H9 (cell line): ENCODE measurements around the gene ARF1. TPM values are rescaled to one million over a fixed set of nuclear protein-coding genes. Genes with fewer than 3 reads are reported as not detected.

ENCODE experiments used
- DNase-seq: peaks from one replicate; pipeline ENCODE4 v3.0.0-alpha.2; 2017
- H2AFZ ChIP-seq: one replicate; pipeline ENCODE4 v1.6.1; 2013; ENCODE audit warnings: mild to moderate bottlenecking, low read length, control low read depth, moderate library complexity
- H2AK5ac ChIP-seq: 2 replicates; pipeline ENCODE4 v1.6.1; 2013; ENCODE audit warnings: low read length, control low read depth, mixed read lengths; ENCODE audit not compliant: insufficient read length
- H2BK120ac ChIP-seq: one replicate; pipeline ENCODE4 v1.6.1; 2013; ENCODE audit warnings: low read depth, mild to moderate bottlenecking, low read length, control low read depth, inconsistent platforms; ENCODE audit not compliant: poor library complexity, severe bottlenecking
- H2BK12ac ChIP-seq: 2 replicates; pipeline ENCODE4 v1.6.1; 2013; ENCODE audit warnings: low read length, control low read depth, mixed read lengths, low read depth; ENCODE audit not compliant: insufficient read length
- H2BK15ac ChIP-seq: 2 replicates; pipeline ENCODE4 v1.6.1; 2013; ENCODE audit warnings: low read depth, low read length, control low read depth
- H2BK20ac ChIP-seq: one replicate; pipeline ENCODE4 v1.6.1; 2013; ENCODE audit warnings: low read depth, mild to moderate bottlenecking, low read length, control low read depth, inconsistent platforms; ENCODE audit not compliant: poor library complexity, severe bottlenecking
- H2BK5ac ChIP-seq: 2 replicates; pipeline ENCODE4 v1.6.1; 2013; ENCODE audit warnings: low read length, control low read depth, mixed read lengths; ENCODE audit not compliant: insufficient read length
- H3K14ac ChIP-seq: 2 replicates; pipeline ENCODE4 v1.6.1; 2013; ENCODE audit warnings: low read length, control low read depth; ENCODE audit not compliant: insufficient read depth
- H3K18ac ChIP-seq: 2 replicates; pipeline ENCODE4 v1.6.1; 2013; ENCODE audit warnings: low read depth, mild to moderate bottlenecking, mixed read lengths, low read length, control low read depth; ENCODE audit not compliant: insufficient read length
- H3K23ac ChIP-seq: 2 replicates; pipeline ENCODE4 v1.6.1; 2013; ENCODE audit warnings: low read length, control low read depth, mixed read lengths, low read depth; ENCODE audit not compliant: insufficient read length
- H3K23me2 ChIP-seq: 2 replicates; pipeline ENCODE4 v1.6.1; 2013; ENCODE audit warnings: low read depth, mild to moderate bottlenecking, mixed read lengths, low read length, control low read depth; ENCODE audit not compliant: insufficient read length, poor library complexity, severe bottlenecking
- H3K27ac ChIP-seq: 2 replicates; pipeline ENCODE4 v1.5.1; 2013; ENCODE audit warnings: low read length, control low read depth, mixed read lengths, low read depth; ENCODE audit not compliant: insufficient read length
- H3K27me3 ChIP-seq: 2 replicates; pipeline ENCODE4 v1.6.1; 2013; ENCODE audit warnings: low read length, control low read depth, inconsistent platforms; ENCODE audit not compliant: insufficient read depth
- H3K4ac ChIP-seq: 2 replicates; pipeline ENCODE4 v1.6.1; 2013; ENCODE audit warnings: low read depth, mild to moderate bottlenecking, control low read depth, inconsistent platforms, low read length, moderate library complexity
- H3K4me1 ChIP-seq: 2 replicates; pipeline ENCODE4 v1.6.1; 2013; ENCODE audit warnings: low read length, control low read depth, inconsistent platforms; ENCODE audit not compliant: insufficient read depth
- H3K4me2 ChIP-seq: 2 replicates; pipeline ENCODE4 v1.6.1; 2013; ENCODE audit warnings: low read length, control low read depth, mixed read lengths; ENCODE audit not compliant: insufficient read length, insufficient read depth
- H3K56ac ChIP-seq: 2 replicates; pipeline ENCODE4 v1.6.1; 2013; ENCODE audit warnings: low read depth, mild to moderate bottlenecking, mixed read lengths, low read length, control low read depth; ENCODE audit not compliant: insufficient read length
- H3K79me1 ChIP-seq: 2 replicates; pipeline ENCODE4 v1.6.1; 2013; ENCODE audit warnings: low read depth, mild to moderate bottlenecking, moderate library complexity, low read length, control low read depth, inconsistent platforms; ENCODE audit not compliant: insufficient read depth, poor library complexity, severe bottlenecking
- H3K79me2 ChIP-seq: 2 replicates; pipeline ENCODE4 v1.6.1; 2013; ENCODE audit warnings: low read length, control low read depth, inconsistent platforms; ENCODE audit not compliant: insufficient read depth
- H3K9ac ChIP-seq: 2 replicates; pipeline ENCODE4 v1.6.1; 2013; ENCODE audit warnings: low read length, control low read depth, mixed read lengths; ENCODE audit not compliant: insufficient read length; ENCODE audit errors: extremely low read depth
- H3K9me3 ChIP-seq: one replicate; pipeline ENCODE4 v1.6.1; 2013; ENCODE audit warnings: low read depth, low read length, inconsistent platforms; ENCODE audit not compliant: control insufficient read depth
- H3T11ph ChIP-seq: one replicate; pipeline ENCODE4 v1.6.1; 2013; ENCODE audit warnings: mild to moderate bottlenecking, low read length, control low read depth, inconsistent platforms
- H4K20me1 ChIP-seq: one replicate; pipeline ENCODE4 v1.6.1; 2013; ENCODE audit not compliant: control insufficient read depth, insufficient read length, insufficient read depth
- H4K5ac ChIP-seq: 2 replicates; pipeline ENCODE4 v1.6.1; 2013; ENCODE audit warnings: low read depth, mild to moderate bottlenecking, mixed read lengths, low read length, control low read depth; ENCODE audit not compliant: insufficient read length
- H4K8ac ChIP-seq: replicated peaks from 2 replicates; pipeline ENCODE4 v1.6.1; 2013; ENCODE audit warnings: low read length, control low read depth, mixed read lengths, low read depth; ENCODE audit not compliant: insufficient read length
- H4K91ac ChIP-seq: 2 replicates; pipeline ENCODE4 v1.6.1; 2013; ENCODE audit warnings: low read depth, mild to moderate bottlenecking, moderate library complexity, mixed read lengths, low read length, control low read depth; ENCODE audit not compliant: insufficient read length
- H3K27ac Mint-ChIP-seq, 3 experiments: 2 replicates in 2 of 3; 3 replicates in 1 of 3; pipeline ENCODE4 v1.8.0; 2020 to 2021; ENCODE audit warnings: mixed read lengths in 3 of 3, mild to moderate bottlenecking in 1 of 3, moderate library complexity in 1 of 3
- H3K27me3 Mint-ChIP-seq: 2 replicates; pipeline ENCODE4 v1.8.0; 2021; ENCODE audit warnings: low read depth, mild to moderate bottlenecking, moderate library complexity, mixed read lengths
- H3K36me3 Mint-ChIP-seq, 3 experiments: 2 replicates in 2 of 3; 3 replicates in 1 of 3; pipeline ENCODE4 v1.8.0; 2020 to 2021; ENCODE audit warnings: low read depth in 3 of 3, mixed read lengths in 3 of 3; ENCODE audit not compliant: insufficient read depth in 1 of 3
- H3K4me1 Mint-ChIP-seq, 2 experiments: 2 replicates each; pipeline ENCODE4 v1.8.0; 2020; ENCODE audit warnings: mixed read lengths in 2 of 2
- H3K4me3 Mint-ChIP-seq, 2 experiments: 2 replicates in 1 of 2; 3 replicates in 1 of 2; pipeline ENCODE4 v1.8.0; 2020 to 2021; ENCODE audit warnings: mild to moderate bottlenecking in 2 of 2, mixed read lengths in 2 of 2, moderate library complexity in 1 of 2
- H3K9me3 Mint-ChIP-seq, 2 experiments: 2 replicates in 1 of 2; 3 replicates in 1 of 2; pipeline ENCODE4 v1.8.0; 2020; ENCODE audit warnings: mild to moderate bottlenecking in 2 of 2, mixed read lengths in 2 of 2, moderate library complexity in 1 of 2
- CTCF ChIP-seq: fragments of 200-600 bp; sonication (generic); conservative IDR thresholded peaks from 3 replicates; pipeline ENCODE4 v1.8.0; 2021; ENCODE audit warnings: antibody characterized with exemption, mild to moderate bottlenecking
- WGBS: extraction: QIAGEN DNeasy Blood & Tissue Kit; methylation state at CpG from one replicate; pipeline ENCODE4 v1.1.7; 2013; ENCODE audit warnings: missing lambda C conversion rate, low lambda C conversion rate, mixed read lengths; ENCODE audit not compliant: insufficient read length; ENCODE audit errors: extremely low coverage; 5-methylcytosine and 5-hydroxymethylcytosine counted together
- total RNA-seq: library from RNA; stranded (reverse); gene quantifications from 2 replicates; pipeline ENCODE4 v1.2.1, GENCODE V29; 2021

ARF1 gene
- total RNA-seq, 1 experiment from 2014 or later: 258 TPM

- Histone ChIP-seq H3K56ac (no peak overlapping the region), H2BK20ac (no peak overlapping the region), H2BK12ac (no peak overlapping the region), H3K9me3 (no peaks in the 10 kb centered on the region), H3K18ac (no peak overlapping the region), H4K8ac (no peak overlapping the region), H3K4ac (no peak overlapping the region), H3K27me3 (no peaks in the 10 kb centered on the region), H3K79me2 (peaks cover 15% of the 10 kb centered on the region; the same call in 1 of the 2 replicates), H2BK15ac (no peak overlapping the region), H3K4me2 (no peak overlapping the region), H3K4me1 (no peaks in the 10 kb centered on the region), H2BK120ac (no peak overlapping the region), H3K23ac (no peak overlapping the region), H2AFZ (no peak overlapping the region), H2AK5ac (no peak overlapping the region), H3K79me1 (peaks cover 8% of the 10 kb centered on the region), H4K91ac (no peak overlapping the region), H3K27ac (no peak overlapping the region), H3K14ac (no peak overlapping the region; the same call in 1 of the 2 replicates), H3T11ph (no peak overlapping the region), H4K5ac (no peak overlapping the region), H3K23me2 (peaks cover 10% of the 10 kb centered on the region), H4K20me1 (peaks cover 2% of the 10 kb centered on the region), H3K9ac (no peak overlapping the region), H2BK5ac (no peak overlapping the region)
- H3K9me3 Mint-ChIP-seq: no peaks in the 10 kb centered on the region
- DNase-seq: no peak
- no peaks in the 10 kb centered on the region; a peak in 1 of 7 replicates for H3K36me3 Mint-ChIP-seq
- peaks cover 4% of the 10 kb centered on the region for H3K27me3 Mint-ChIP-seq
- TF ChIP-seq CTCF: no peak
- no peak overlapping the region for H3K4me3 Mint-ChIP-seq
- peaks cover 4 to 15% of the 10 kb centered on the region in 2 experiments for H3K4me1 Mint-ChIP-seq
- WGBS: no CpG with 5 or more reads among the region's 16 CpGs
- H3K27ac Mint-ChIP-seq: no peak overlapping the region; a peak in 1 of 7 replicates
These were observed 61.9 kb downstream of the ARF1 start for GRCh38 chr1:228144193-228144992.
